GM12892 (cell line): ENCODE measurements around the gene HDAC10.

Experiments
- POLR2AphosphoS5 ChIP-seq: IDR thresholded peaks from 2 replicates; pipeline ENCODE4 v1.6.1; 2011; ENCODE audit warnings: low read depth, low read length, control low read depth
- TAF1 ChIP-seq: IDR thresholded peaks from 2 replicates; pipeline ENCODE4 v1.6.1; 2011; ENCODE audit warnings: low read depth, mild to moderate bottlenecking, control low read depth, low read length, borderline replicate concordance

GRCh38 chr22:50280022-50280707, 29.1 kb upstream of the HDAC10 start:
- TF ChIP-seq TAF1 (no peak), POLR2AphosphoS5 (no peak)
